Calu3 (cell line): ENCODE data around the gene DCAF4. TPM values are rescaled to one million over a fixed set of nuclear protein-coding genes. Genes with fewer than 3 reads are reported as not detected.

Source experiments
- BruUV-seq: library from RNA; stranded (reverse); fragments of 400-500 nt; replicated peaks from 2 replicates; lab custom pipeline; 2021; lab: Mats Ljungman, UMichigan
- CTCF ChIA-PET: fragments of 300-600 bp; sonication (Branson Sonifier 250); formaldehyde crosslinking; loops from one replicate; lab custom pipeline; 2022; ENCODE audit warnings: antibody characterized with exemption; lab: Charles Lee
- DNase-seq: peaks from one replicate; pipeline ENCODE4 v3.0.0; 2022
- H3K27ac Mint-ChIP-seq: one replicate; pipeline ENCODE4 v1.8.0; 2022; ENCODE audit warnings: mixed read lengths; ENCODE audit not compliant: unreplicated experiment
- H3K27me3 Mint-ChIP-seq: one replicate; pipeline ENCODE4 v1.8.0; 2022; ENCODE audit warnings: mixed read lengths; ENCODE audit not compliant: unreplicated experiment
- H3K36me3 Mint-ChIP-seq: one replicate; pipeline ENCODE4 v1.8.0; 2022; ENCODE audit warnings: mild to moderate bottlenecking, moderate library complexity, mixed read lengths; ENCODE audit not compliant: insufficient read depth, unreplicated experiment
- H3K4me1 Mint-ChIP-seq: one replicate; pipeline ENCODE4 v1.8.0; 2022; ENCODE audit warnings: mild to moderate bottlenecking, low read depth, mixed read lengths; ENCODE audit not compliant: unreplicated experiment
- H3K4me3 Mint-ChIP-seq: one replicate; pipeline ENCODE4 v1.8.0; 2022; ENCODE audit warnings: mild to moderate bottlenecking, low read depth, moderate library complexity, mixed read lengths; ENCODE audit not compliant: unreplicated experiment
- H3K9me3 Mint-ChIP-seq: one replicate; pipeline ENCODE4 v1.8.0; 2022; ENCODE audit warnings: low read depth, mixed read lengths; ENCODE audit not compliant: unreplicated experiment
- CTCF ChIP-seq: fragments of 200-600 bp; IDR thresholded peaks from one replicate; pipeline ENCODE4 v1.8.0; 2022; ENCODE audit warnings: antibody characterized with exemption; ENCODE audit not compliant: unreplicated experiment
- intact Hi-C: fragments of 100-400 bp; cut with micrococcal nuclease; formaldehyde crosslinking; loops from one replicate; pipeline ENCODE4 v1.10.0; 2022; ENCODE audit not compliant: unreplicated experiment
- total RNA-seq: library from RNA; stranded (reverse); gene quantifications from 2 replicates; pipeline ENCODE4 v1.2.3, GENCODE V29; 2022

The DCAF4 gene
- total RNA-seq, 1 experiment from 2014 or later, result 20.8 TPM

GRCh38 chr14:72880164-72880563 is 46.1 kb upstream of the DCAF4 start:
- BruUV-seq, result no TSS peak
- no peak overlapping the region for H3K4me3 Mint-ChIP-seq

GRCh38 chr14:72880820-72881219 is 45.4 kb upstream of the DCAF4 start:
- CTCF ChIA-PET, result no interaction called here

More at GRCh38 chr14:72880164-72880563, 46.1 kb upstream of the DCAF4 start:
- H3K36me3 Mint-ChIP-seq, result no peaks in the 10 kb centered on the region
- H3K4me1 Mint-ChIP-seq, result no peaks in the 10 kb centered on the region
- DNase-seq, result no peak
- TF ChIP-seq CTCF, result no peak
- CTCF ChIA-PET, result no interaction called here
- H3K27ac Mint-ChIP-seq, result no peak overlapping the region
- H3K27me3 Mint-ChIP-seq, result peaks cover 50% of the 10 kb centered on the region
- H3K9me3 Mint-ChIP-seq, result no peaks in the 10 kb centered on the region
- intact Hi-C loops, result no loop called here

GRCh38 chr14:72881543-72881942 is 44.7 kb upstream of the DCAF4 start:
- BruUV-seq, result no TSS peak
- H3K36me3 Mint-ChIP-seq, result no peaks in the 10 kb centered on the region
- no peaks in the 10 kb centered on the region for H3K9me3 Mint-ChIP-seq
- H3K4me3 Mint-ChIP-seq, result no peak overlapping the region
- H3K27ac Mint-ChIP-seq, result no peak overlapping the region
- no peaks in the 10 kb centered on the region for H3K4me1 Mint-ChIP-seq
- CTCF ChIA-PET, result no interaction called here
- no peak for TF ChIP-seq CTCF
- H3K27me3 Mint-ChIP-seq, result peaks cover 45% of the 10 kb centered on the region
- DNase-seq, result no peak
- intact Hi-C loops, result no loop called here

More at GRCh38 chr14:72880820-72881219, 45.4 kb upstream of the DCAF4 start:
- TF ChIP-seq CTCF, result no peak
- Mint-ChIP-seq H3K36me3 (no peaks in the 10 kb centered on the region), H3K4me3 (no peak overlapping the region), H3K4me1 (no peaks in the 10 kb centered on the region), H3K27ac (no peak overlapping the region), H3K9me3 (no peaks in the 10 kb centered on the region), H3K27me3 (peaks cover 50% of the 10 kb centered on the region)
- intact Hi-C loops, result no loop called here
- DNase-seq, result no peak
- no TSS peak for BruUV-seq

GRCh38 chr14:72882047-72882446 is 44.2 kb upstream of the DCAF4 start:
- no peak for TF ChIP-seq CTCF
- Mint-ChIP-seq H3K4me1 (no peaks in the 10 kb centered on the region), H3K36me3 (no peaks in the 10 kb centered on the region), H3K4me3 (no peak overlapping the region), H3K9me3 (no peaks in the 10 kb centered on the region), H3K27me3 (peaks cover 40% of the 10 kb centered on the region), H3K27ac (no peak overlapping the region)
- DNase-seq, result no peak
- no TSS peak for BruUV-seq
- intact Hi-C loops, result no loop called here
- CTCF ChIA-PET, result no interaction called here
